ENCODE measurements around the gene PSEN2. TPM values are rescaled to one million over a fixed set of nuclear protein-coding genes. Genes with fewer than 3 reads are reported as not detected.

The PSEN2 gene
- total and polyA plus RNA-seq, 9 of the 15 experiments (the other 6 are each of a cell fraction or from before 2014, with no cell fraction given), result 2.3 to 21.5 (median 13.7) TPM

GRCh38 chr1:226827968-226828513 is 42.4 kb upstream of the PSEN2 start (continued):
- TF ChIP-seq, protein P1, sequence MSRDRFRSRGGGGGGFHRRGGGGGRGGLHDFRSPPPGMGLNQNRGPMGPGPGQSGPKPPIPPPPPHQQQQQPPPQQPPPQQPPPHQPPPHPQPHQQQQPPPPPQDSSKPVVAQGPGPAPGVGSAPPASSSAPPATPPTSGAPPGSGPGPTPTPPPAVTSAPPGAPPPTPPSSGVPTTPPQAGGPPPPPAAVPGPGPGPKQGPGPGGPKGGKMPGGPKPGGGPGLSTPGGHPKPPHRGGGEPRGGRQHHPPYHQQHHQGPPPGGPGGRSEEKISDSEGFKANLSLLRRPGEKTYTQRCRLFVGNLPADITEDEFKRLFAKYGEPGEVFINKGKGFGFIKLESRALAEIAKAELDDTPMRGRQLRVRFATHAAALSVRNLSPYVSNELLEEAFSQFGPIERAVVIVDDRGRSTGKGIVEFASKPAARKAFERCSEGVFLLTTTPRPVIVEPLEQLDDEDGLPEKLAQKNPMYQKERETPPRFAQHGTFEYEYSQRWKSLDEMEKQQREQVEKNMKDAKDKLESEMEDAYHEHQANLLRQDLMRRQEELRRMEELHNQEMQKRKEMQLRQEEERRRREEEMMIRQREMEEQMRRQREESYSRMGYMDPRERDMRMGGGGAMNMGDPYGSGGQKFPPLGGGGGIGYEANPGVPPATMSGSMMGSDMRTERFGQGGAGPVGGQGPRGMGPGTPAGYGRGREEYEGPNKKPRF (IDR thresholded peaks at IDR 0.05; ENCODE audit: low read depth, low read length), result no peak
- TF ChIP-seq ZNF311 (CRISPR knock-in tag; IDR thresholded peaks at IDR 0.05) (no peak), CEBPB (tag; IDR thresholded peaks at IDR 0.05) (no peak), KLF16 (IDR thresholded peaks at IDR 0.05) (0 out of 2 replicates have a peak, but pooled peaks have one; percentile 38), GTF2A2 (tag; IDR thresholded peaks at IDR 0.05) (no peak), HNRNPLL (IDR thresholded peaks at IDR 0.05; ENCODE audit: low read depth, low read length, poor library complexity, severe bottlenecking) (no peak), EZH2 (IDR thresholded peaks at IDR 0.05; ENCODE audit: borderline replicate concordance, low read depth, low read length) (no peak), BRCA1 (IDR thresholded peaks at IDR 0.05) (no peak), BRCA1 (CRISPR knock-in tag; IDR thresholded peaks at IDR 0.05) (no peak), ZFX (CRISPR knock-in tag; IDR thresholded peaks at IDR 0.05) (peak; percentile 57), ZNF217 (CRISPR knock-in tag; IDR thresholded peaks at IDR 0.05) (no peak), ZNF3 (CRISPR knock-in tag; IDR thresholded peaks at IDR 0.05) (no peak), BRF2 (IDR thresholded peaks at IDR 0.05; ENCODE audit: borderline replicate concordance, insufficient read depth, insufficient read length) (no peak), POLR3A (IDR thresholded peaks at IDR 0.05; ENCODE audit: borderline replicate concordance, extremely low read depth, insufficient read depth, insufficient read length) (no peak), ZNF354B (CRISPR knock-in tag; IDR thresholded peaks at IDR 0.05) (no peak), POLR3G (IDR thresholded peaks at IDR 0.05; ENCODE audit: extremely low read depth, insufficient read length, insufficient replicate concordance) (no peak)
- TF ChIP-seq, protein P2, sequence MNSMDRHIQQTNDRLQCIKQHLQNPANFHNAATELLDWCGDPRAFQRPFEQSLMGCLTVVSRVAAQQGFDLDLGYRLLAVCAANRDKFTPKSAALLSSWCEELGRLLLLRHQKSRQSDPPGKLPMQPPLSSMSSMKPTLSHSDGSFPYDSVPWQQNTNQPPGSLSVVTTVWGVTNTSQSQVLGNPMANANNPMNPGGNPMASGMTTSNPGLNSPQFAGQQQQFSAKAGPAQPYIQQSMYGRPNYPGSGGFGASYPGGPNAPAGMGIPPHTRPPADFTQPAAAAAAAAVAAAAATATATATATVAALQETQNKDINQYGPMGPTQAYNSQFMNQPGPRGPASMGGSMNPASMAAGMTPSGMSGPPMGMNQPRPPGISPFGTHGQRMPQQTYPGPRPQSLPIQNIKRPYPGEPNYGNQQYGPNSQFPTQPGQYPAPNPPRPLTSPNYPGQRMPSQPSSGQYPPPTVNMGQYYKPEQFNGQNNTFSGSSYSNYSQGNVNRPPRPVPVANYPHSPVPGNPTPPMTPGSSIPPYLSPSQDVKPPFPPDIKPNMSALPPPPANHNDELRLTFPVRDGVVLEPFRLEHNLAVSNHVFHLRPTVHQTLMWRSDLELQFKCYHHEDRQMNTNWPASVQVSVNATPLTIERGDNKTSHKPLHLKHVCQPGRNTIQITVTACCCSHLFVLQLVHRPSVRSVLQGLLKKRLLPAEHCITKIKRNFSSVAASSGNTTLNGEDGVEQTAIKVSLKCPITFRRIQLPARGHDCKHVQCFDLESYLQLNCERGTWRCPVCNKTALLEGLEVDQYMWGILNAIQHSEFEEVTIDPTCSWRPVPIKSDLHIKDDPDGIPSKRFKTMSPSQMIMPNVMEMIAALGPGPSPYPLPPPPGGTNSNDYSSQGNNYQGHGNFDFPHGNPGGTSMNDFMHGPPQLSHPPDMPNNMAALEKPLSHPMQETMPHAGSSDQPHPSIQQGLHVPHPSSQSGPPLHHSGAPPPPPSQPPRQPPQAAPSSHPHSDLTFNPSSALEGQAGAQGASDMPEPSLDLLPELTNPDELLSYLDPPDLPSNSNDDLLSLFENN (IDR thresholded peaks at IDR 0.05; ENCODE audit: low read depth in 2 of 2, low read length in 2 of 2), result no peak
- TF ChIP-seq, protein P3, sequence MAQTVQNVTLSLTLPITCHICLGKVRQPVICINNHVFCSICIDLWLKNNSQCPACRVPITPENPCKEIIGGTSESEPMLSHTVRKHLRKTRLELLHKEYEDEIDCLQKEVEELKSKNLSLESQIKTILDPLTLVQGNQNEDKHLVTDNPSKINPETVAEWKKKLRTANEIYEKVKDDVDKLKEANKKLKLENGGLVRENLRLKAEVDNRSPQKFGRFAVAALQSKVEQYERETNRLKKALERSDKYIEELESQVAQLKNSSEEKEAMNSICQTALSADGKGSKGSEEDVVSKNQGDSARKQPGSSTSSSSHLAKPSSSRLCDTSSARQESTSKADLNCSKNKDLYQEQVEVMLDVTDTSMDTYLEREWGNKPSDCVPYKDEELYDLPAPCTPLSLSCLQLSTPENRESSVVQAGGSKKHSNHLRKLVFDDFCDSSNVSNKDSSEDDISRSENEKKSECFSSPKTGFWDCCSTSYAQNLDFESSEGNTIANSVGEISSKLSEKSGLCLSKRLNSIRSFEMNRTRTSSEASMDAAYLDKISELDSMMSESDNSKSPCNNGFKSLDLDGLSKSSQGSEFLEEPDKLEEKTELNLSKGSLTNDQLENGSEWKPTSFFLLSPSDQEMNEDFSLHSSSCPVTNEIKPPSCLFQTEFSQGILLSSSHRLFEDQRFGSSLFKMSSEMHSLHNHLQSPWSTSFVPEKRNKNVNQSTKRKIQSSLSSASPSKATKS (CRISPR knock-in tag; IDR thresholded peaks at IDR 0.05), result no peak
